D341Med (cell line): Measurements from ENCODE around the gene KIFAP3.

Experiments
- DNase-seq: peaks from one replicate; pipeline ENCODE4 v3.0.0; 2012; ENCODE audit warnings: low spot score

Gene KIFAP3

GRCh38 chr1:169985757-169986156 lies 88.7 kb downstream of the KIFAP3 start:
- DNase-seq = no peak

GRCh38 chr1:169974067-169974466 lies 100.4 kb downstream of the KIFAP3 start:
- no peak for DNase-seq

- DNase-seq = no peak
These were observed 104.4 kb downstream of the KIFAP3 start for GRCh38 chr1:169970114-169970513.

GRCh38 chr1:169968174-169968573 lies 106.3 kb downstream of the KIFAP3 start:
- no peak for DNase-seq

- peak; percentile 52 for DNase-seq
These were observed 110.3 kb downstream of the KIFAP3 start for GRCh38 chr1:169964206-169964605.

- DNase-seq = no peak
These were observed 114.8 kb downstream of the KIFAP3 start for GRCh38 chr1:169959686-169960085.

GRCh38 chr1:169958987-169959386 lies 115.5 kb downstream of the KIFAP3 start:
- no peak for DNase-seq

- peak; percentile 78 for DNase-seq
These were observed 116.6 kb downstream of the KIFAP3 start for GRCh38 chr1:169957884-169958283.

- no peak for DNase-seq
These were observed 123.4 kb downstream of the KIFAP3 start for GRCh38 chr1:169951108-169951507.

- DNase-seq = no peak
These were observed 125.4 kb downstream of the KIFAP3 start for GRCh38 chr1:169949139-169949538.

GRCh38 chr1:169946206-169946605 lies 128.3 kb downstream of the KIFAP3 start:
- no peak for DNase-seq

GRCh38 chr1:169945181-169945580 lies 129.3 kb downstream of the KIFAP3 start:
- DNase-seq = no peak

- DNase-seq = no peak
These were observed 129.9 kb downstream of the KIFAP3 start for GRCh38 chr1:169944621-169945020.

GRCh38 chr1:169943963-169944526 lies 130.4 kb downstream of the KIFAP3 start:
- DNase-seq = no peak

GRCh38 chr1:169941982-169942830 lies 132.3 kb downstream of the KIFAP3 start:
- no peak for DNase-seq

GRCh38 chr1:169933984-169934725 lies 140.3 kb downstream of the KIFAP3 start:
- DNase-seq = no peak

- no peak for DNase-seq
These were observed 142.7 kb downstream of the KIFAP3 start for GRCh38 chr1:169931795-169932231.

- no peak for DNase-seq
These were observed 145.3 kb downstream of the KIFAP3 start for GRCh38 chr1:169929210-169929526.

GRCh38 chr1:169928438-169929209 lies 145.9 kb downstream of the KIFAP3 start:
- DNase-seq = peak; percentile 46

- DNase-seq = no peak
These were observed 148.7 kb downstream of the KIFAP3 start for GRCh38 chr1:169925505-169926482.

- DNase-seq = no peak
These were observed 149.7 kb downstream of the KIFAP3 start for GRCh38 chr1:169924829-169925228.
